Measurements from ENCODE around the gene SIRT3. TPM values are rescaled to one million over a fixed set of nuclear protein-coding genes. Genes with fewer than 3 reads are reported as not detected.
"Not testable (repeated sequence)": the region's sequence is repeated elsewhere in the genome, so short reads cannot be mapped to it uniquely, and the experiment has no call there.

The SIRT3 gene
- polyA plus RNA-seq, 12 donors = 17.8 to 44.5 (median 21.1) TPM; not detected in 1

GRCh38 chr11:204587-205109 lies 31.5 kb downstream of the SIRT3 start:
- no peak for DNase-seq

DNA sequence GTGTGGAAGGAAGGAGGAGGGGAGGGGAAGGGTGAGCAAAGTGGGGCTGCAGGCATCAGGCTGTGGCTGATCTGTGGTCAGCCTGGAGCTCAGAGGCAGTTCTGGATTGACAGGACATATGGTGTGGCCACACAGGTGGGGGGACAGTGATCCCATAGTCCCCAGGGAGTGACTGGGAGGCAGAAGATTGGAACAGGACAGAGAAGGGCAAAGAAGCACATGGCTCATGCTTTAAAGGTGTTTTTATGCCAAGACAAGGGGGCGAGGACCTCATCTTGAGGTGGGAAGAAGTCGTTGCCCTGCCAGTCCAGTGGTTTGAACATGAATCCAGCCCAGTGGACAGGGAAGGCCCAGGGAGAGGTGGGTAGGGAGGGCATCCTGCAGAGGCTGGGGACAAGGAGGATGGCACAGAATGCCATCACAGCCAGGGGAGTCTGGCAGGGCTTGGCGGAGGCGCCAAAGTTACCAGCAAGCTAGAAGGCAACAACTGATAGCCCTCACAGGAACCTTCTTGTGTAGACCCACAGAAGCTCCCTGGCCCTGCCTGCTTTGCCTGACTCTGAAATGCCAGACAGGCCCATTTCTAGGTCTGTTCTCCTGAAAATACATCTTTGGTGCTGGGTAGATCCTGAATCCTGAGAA lies 32.1 kb downstream of the SIRT3 start:
- DNase-seq = no peak

DNA sequence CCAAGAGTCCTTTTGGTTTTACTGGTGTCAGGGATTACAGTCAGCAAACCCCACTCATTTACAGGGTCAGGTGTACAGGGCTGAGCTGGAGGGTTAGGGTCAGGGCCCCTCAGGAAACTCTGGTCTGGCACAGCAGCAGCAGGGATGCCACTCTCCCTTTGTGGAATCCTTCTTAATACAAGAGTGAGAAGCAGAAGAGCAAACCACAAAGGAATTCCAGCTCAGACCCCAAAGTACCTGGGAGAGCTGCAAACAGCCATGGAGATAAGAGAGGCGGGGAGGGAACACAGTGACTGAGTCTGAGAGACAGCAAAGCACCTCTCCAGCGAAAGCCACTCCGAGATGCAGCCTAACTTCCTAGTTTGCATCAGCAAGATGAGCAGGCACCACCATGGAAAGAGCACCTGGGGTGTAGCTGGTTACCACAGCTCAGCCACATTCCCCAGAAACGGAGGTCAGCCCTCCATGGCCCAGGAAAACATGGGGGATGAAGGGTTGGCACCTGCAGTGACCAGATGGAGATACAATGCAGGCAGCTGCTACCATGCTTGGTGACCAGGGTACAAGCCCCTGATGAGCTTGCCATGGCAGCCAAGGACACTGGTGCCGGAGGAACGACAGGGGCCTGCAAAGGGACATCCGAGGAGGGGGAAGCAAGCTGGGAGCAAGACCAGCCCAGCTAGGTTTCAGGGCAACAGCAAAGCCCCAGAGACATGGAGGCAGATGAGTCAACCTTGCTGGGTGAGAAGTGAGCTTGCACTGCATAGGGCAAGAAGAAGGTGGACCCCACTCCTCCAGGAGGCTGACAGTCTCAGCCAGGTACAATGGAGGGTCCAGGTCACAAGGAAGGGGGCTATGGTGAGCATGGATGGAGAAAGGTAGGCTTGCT lies 32.8 kb downstream of the SIRT3 start:
- no peak for DNase-seq

GRCh38 chr11:202490-202889 lies 33.7 kb downstream of the SIRT3 start:
- DNase-seq = no peak

DNA sequence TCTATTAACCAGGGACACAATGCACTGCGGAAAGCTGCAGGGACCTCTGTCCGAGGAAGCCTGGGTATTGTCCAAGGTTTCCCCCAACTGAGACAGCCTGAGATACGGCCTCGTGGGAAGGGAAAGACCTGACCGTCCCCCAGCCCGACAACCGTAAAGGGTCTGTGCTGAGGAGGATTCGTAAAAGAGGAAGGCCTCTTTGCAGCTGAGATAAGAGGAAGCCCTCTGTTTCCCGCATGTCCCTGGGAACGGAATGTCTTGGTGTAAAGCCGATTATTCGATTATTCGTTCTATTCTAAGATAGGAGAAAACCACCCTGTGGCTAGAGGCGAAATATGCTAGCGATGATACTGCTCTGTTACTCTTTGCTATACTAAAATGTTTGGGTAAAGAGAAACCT lies 34.2 kb downstream of the SIRT3 start:
- DNase-seq = no peak

- no peak for DNase-seq
Measured at GRCh38 chr11:200224-201003, 35.7 kb downstream of the SIRT3 start.

- no peak for DNase-seq
Measured at GRCh38 chr11:199782-200181, 36.4 kb downstream of the SIRT3 start.

- DNase-seq = no peak
Measured at GRCh38 chr11:199004-199581, 37.0 kb downstream of the SIRT3 start.

DNA sequence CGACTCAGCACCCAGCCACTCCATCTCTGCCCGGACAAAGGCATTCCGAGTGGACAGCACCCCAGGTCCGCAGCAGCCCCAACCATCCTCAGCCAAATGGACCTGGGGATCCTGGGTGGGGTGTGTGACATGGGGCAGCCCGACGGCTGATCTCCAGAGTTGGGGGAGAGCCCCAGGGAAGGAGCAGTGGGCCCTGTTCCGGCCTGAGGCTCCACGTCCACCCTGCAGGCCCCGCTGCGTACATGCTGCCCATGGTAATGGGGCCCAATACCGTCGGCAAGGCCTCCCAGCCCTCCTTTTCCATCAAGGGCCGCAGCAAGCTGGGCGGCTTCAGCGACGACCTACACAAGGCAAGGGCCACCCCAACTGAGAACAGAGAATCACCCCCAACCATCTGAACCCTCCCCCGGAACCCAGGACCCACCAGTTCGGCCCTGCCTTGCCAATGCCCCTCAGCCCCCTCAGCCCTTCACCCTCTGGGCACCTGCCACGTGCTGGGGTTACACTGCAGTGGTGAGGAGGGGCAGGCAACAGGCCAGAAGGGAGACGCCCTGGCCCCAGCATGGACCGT lies 37.8 kb downstream of the SIRT3 start:
- DNase-seq = no peak

DNA sequence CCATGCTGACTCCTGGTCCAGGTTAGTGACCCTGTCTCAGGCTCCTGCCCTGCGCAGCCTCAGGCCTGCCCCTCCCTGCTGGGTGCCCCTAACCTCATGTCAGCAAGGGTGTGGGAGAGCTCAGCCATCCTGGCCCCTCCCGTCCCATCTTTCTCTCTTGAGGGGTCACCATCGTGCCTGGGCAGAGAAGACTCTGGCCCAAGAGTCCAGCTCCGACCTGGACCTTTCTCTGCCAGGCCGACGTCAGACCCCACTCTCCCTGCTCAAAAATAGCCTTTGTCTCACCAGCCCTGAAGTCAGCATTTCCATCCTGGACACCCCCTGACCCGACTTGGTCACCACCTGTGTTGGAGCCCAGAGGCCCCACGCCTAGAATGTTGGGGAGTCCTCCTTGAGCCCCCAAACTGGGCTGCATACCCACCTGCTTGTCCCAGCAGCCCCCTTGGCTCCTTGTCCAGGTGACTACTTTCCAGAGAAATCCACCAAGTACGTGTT lies 38.4 kb downstream of the SIRT3 start:
- no peak for DNase-seq

DNA sequence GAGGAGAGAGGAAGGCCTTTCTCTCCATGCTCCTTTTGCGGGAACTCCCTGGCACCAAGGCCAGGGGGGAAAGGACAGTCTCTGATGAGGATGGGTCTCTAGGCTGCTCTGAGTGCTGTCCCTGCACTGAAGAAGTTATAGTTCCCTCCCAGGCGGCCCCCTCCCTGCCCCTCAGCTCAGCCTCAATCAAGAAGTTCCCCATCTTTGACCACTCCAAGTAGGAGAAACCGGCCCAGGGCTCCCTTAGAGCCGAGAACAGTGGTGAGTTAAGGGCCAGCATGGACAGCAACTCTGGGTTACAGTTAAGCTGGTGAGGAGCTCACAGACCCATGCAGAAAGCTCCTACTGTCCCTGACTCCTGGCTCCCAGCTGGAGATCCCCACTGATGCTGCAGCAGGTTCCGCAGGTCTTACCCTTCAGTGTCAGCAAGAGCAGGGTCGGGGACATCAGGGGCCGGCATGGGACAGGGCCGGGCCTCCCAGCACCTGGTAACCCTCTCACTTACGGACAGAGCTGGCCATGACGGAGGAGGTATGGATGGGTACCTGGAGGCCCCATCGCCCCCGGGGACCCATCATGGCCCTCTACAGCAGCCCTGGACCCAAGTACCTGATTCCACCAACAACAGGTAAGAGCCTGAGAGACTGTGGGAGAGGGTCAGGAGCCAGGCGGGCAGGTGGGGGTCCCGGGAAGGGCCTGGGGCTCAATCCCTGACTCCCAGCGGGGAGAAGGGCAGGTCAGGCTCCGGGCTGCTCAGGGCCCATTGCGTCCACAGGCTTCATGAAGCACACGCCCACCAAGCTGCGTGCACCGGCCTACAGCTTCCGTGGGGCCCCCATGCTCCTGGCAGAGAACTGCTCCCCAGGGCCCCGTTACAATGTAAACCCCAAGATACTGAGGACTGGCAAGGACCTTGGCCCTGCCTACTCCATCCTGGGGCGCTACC lies 39.1 kb downstream of the SIRT3 start:
- no peak for DNase-seq

GRCh38 chr11:193481-193880 lies 42.7 kb downstream of the SIRT3 start:
- DNase-seq = not testable (repeated sequence)

DNA sequence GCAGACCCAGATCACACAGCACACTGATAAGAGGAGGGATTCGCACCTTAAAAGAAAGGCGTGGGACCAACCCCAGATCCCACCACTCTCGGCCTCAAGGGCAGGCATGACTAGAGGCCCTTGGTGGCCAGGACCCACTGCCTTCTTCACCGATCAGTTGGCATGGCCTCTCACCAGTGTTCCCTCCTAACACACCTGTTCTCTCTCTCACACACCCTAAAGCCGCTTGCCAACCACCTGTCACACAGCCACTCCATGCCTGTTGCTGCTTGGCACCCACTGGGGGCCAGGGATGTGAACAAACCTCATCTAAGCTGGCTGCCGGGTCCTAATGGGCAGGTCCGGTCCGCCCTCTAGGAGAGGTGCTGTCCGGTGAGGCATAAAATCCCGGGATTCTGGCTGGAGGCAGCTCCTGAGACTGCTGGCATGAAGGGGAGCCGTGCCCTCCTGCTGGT lies 43.4 kb downstream of the SIRT3 start, which contains the start of gene SCGB1C1:
TSS of gene SCGB1C1 (plus strand) at position 405 of the 455 bp plus-strand sequence. CDS start at position 427, 22 bp downstream.
- not testable (repeated sequence) for DNase-seq

DNA sequence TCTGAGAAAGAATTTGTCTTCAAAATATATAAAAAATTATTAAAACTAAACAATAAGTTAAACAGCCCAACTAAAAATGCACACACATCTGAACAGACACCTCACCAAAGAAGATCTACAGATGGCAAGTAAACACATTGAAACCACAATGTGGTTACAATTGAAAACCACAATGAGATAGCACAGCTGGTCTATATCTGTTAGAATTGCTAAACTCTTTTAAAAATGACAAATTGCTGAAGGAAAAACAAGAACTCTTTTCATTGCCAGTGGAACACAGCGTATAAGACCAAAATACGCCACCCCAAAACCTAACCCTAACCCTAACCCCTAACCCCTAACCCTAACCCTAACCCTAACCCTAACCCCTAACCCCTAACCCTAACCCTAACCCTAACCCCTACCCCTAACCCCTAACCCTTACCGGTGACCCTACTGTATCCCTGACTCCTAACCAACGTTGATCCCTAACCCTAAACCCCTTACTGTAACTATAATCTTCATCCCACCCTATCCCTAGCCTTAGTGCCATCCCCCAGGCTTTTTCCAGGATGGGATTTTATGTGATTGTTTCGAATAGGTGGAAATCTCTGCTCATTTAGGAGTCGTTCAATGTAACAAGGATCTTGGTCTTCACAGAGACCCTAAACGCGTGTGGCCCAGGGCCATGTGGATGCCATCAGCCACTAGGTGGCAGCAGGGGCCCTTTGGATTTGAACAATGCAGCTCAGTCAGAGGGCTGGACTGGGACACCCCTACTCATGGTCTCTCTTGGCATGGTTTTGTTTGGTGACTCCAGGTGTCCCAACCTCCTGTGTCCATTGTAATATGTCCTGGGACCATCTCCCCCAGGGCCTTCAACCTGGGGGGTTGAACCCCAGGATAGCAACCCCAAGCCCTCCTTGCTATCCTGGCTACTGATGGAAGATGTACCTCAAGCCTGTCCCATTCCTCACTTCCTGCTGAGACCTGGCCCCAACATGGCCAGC lies 44.4 kb downstream of the SIRT3 start:
- not testable (repeated sequence) for DNase-seq

DNA sequence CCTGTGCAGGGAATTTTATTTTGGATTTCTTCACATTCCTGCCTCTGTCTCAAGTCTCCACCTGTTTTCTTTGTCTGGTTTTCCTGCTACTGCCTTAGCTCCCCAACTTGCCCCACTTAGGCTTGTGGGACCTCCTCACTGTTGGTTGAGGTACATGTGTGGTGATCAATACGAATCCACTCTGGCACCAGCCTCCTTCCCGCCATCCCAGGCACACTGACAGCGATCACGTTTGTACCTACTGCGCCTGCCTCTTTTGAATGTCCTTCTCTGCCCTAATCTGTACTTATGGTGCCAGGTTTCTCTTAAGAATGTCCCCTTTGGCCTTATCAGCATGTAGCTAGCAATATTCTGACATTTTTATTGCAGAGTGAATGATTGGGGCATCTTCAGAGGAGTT lies 45.6 kb downstream of the SIRT3 start:
- not testable (repeated sequence) for DNase-seq

GRCh38 chr11:189843-190311 lies 46.3 kb downstream of the SIRT3 start:
- DNase-seq = not testable (repeated sequence)

GRCh38 chr11:189200-189783 lies 46.9 kb downstream of the SIRT3 start:
- DNase-seq = not testable (repeated sequence)

GRCh38 chr11:180242-180641 lies 55.9 kb downstream of the SIRT3 start:
- DNase-seq = not testable (repeated sequence)
